ENCODE data around the gene ARV1.
A peak's percentile ranks its signal among the peaks of the same experiment; 100 is the strongest.

ARV1 gene
- long read RNA-seq, donor 1, transcript ARV1-201 (6 exons, 1,335 nt): major isoform, 18 of 18 reads
- long read RNA-seq, donor 1, partial matches to known transcripts: 0 of 18 reads
- long read RNA-seq, donor 1, other reads (novel, unspliced or antisense): 0 of 18 reads
- long read RNA-seq, donor 2, transcript ARV1-201 (6 exons, 1,335 nt): major isoform, 7 of 8 reads
- long read RNA-seq, donor 2, partial matches to known transcripts: 0 of 8 reads
- long read RNA-seq, donor 2, other reads (novel, unspliced or antisense): 0 of 8 reads
- long read RNA-seq, donor 3, transcript ARV1-201 (6 exons, 1,335 nt): major isoform, 7 of 35 reads
- long read RNA-seq, donor 3, partial matches to known transcripts: 21 of 35 reads
- long read RNA-seq, donor 3, other reads (novel, unspliced or antisense): 7 of 35 reads
- long read RNA-seq, donor 4, transcript ARV1-201 (6 exons, 1,335 nt): major isoform, 12 of 12 reads
- long read RNA-seq, donor 4, partial matches to known transcripts: 0 of 12 reads
- long read RNA-seq, donor 4, other reads (novel, unspliced or antisense): 0 of 12 reads
- long read RNA-seq, donor 5, transcript ARV1-201 (6 exons, 1,335 nt): major isoform, 9 of 29 reads
- long read RNA-seq, donor 5, partial matches to known transcripts: 0 of 29 reads
- long read RNA-seq, donor 5, other reads (novel, unspliced or antisense): 19 of 29 reads
- long read RNA-seq, donor 6, transcript ARV1-201 (6 exons, 1,335 nt): major isoform, 6 of 6 reads
- long read RNA-seq, donor 6, partial matches to known transcripts: 0 of 6 reads
- long read RNA-seq, donor 6, other reads (novel, unspliced or antisense): 0 of 6 reads
- long read RNA-seq, donor 7, transcript ARV1-201 (6 exons, 1,335 nt): major isoform, 6 of 6 reads
- long read RNA-seq, donor 7, partial matches to known transcripts: 0 of 6 reads
- long read RNA-seq, donor 7, other reads (novel, unspliced or antisense): 0 of 6 reads
- long read RNA-seq, donor 8, transcript ARV1-201 (6 exons, 1,335 nt): major isoform, 8 of 8 reads
- long read RNA-seq, donor 8, partial matches to known transcripts: 0 of 8 reads
- long read RNA-seq, donor 8, other reads (novel, unspliced or antisense): 0 of 8 reads

- DNase-seq: peak; percentile 93
These were observed at the start of gene ARV1, which contains the start of gene TTC13 for GRCh38 chr1:230978491-230979388. Gene ARV1, plus strand, starts transcription at chr1:230979094. Its CDS starts 12 bp downstream, at chr1:230979106. Gene TTC13, minus strand, starts transcription at chr1:230978861. Its CDS starts 31 bp downstream, at chr1:230978830.

- DNase-seq: no peak
These were observed 47.9 kb upstream of the ARV1 start for GRCh38 chr1:230930986-230931385.

DNA sequence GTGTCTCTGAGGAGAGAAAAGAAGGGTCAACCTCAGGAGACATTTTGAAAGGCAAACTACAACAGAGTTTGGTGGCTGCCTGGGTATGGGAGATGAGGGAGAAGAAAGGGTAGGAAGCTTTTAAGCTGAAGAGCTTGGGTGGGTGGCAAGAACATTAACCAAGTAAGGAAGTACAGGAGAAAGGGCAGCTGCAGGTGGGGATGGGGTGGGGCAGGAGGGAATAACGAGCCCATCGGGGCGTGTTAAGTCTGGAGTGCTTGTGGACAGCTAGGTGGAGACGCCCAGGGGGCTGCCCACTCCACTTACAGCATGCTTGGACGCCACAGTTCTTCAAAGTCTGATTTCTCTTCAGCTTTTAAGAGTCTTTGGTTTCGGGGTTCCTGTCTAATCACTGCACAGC lies 43.0 kb upstream of the ARV1 start:
- no peak for DNase-seq

DNA sequence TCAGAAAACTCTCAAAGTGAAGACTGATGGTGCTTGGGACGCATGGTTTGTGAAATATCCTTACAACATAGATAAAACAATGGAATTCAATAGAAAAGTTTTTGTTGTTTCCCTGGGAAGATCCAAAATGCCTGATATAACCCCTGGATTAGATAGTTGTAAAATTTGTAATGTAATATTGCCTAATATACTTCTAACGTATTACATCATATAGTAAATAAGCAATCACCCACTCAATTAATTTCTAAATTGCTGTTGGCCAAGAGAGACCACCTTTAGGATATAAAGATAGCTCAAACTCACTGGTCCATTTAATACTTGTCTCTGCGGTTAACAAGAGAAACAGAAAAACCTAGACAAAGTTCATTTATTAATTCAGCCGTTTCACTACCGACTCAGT lies 42.4 kb upstream of the ARV1 start:
- DNase-seq: no peak

DNA sequence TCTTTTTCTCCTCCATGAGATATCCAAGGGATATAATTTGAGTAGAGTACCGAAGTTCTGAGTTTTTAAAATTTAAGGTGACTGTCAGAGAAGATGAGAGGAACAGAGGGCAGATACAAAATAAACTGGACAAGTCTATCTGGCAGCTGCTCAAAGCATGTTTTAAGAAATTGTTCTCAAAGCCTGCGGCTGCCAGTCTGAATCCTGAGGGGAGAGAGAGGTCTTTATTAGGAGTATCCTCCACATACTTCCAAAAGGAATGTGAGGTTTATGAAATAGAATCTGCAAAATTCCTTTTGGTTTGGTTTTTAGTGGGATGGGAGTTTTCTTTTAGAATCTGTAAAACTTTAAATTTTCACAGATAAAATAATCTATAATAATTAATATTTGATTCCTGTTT lies 41.5 kb upstream of the ARV1 start:
- no peak for DNase-seq

- no peak for DNase-seq
These were observed 39.9 kb upstream of the ARV1 start for GRCh38 chr1:230938924-230939368.

DNA sequence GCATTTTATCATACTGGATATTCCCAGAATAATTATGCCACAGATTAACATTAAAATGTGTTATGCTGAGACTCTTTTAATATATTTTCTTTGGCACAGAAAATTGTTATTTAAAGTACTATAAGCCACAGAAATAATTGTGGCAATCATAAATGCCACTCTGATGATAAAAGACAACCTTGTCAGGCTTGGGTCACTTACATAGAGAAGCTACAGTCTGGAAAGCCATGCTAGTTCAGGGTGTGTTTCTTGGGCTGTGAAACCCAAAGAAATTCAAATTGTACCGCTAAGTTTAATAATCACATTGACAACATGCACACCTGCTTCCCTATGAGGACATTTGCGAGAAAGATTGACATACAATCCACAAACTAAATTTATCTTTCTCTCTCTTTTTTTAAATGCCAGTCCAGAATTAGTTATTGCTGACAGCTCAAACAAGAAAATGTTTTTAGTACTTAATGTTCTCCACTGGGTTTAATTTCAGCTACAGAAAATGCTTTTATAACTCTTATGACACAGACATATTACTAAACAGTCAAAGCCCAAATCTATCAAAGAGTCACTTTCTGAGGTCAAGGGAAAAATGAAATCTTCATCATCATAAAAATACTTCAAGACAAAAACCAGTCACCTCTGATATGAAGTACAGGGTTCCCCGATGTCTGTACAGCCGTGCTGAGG lies 38.9 kb upstream of the ARV1 start:
- no peak for DNase-seq

DNA sequence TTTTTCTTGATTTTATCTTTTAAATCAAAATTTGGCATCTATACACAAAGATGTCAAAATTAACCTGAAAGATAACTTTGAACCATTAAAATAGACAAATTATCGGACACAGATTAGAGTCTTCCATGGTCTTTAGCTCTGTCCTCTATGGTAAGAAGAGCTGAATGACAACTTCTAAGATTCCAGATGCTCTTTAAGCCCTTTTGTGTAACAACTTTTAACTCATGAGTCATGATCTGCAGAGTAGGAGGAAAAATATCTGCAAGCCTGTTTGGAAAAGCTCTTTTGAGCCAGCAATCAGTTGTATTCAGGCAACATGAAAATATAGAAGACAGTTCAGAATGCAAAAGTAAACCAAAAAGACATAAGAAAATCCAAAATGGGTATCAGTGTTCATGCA lies 38.0 kb upstream of the ARV1 start:
- DNase-seq: no peak

DNA sequence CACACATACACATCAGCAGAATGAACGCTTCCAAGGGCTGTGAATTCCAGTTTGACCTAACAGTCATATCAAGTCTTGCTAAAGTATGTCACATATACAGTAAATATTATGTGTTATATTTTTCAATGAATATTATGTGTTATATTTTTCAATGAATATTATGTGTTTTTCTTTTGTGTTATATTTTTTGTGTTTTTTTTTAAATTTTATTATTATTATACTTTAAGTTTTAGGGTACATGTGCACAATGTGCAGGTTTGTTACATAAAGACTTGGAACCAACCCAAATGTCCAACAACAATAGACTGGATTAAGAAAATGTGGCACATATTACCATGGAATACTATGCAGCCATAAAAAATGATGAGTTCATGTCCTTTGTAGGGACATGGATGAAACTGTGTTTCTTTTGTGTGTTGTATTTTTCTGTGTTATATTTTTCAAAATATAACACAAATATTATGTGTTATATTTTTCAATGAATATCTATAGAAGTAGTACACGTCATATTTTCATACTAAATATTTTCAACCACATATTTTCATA lies 35.8 kb upstream of the ARV1 start:
- DNase-seq: no peak

DNA sequence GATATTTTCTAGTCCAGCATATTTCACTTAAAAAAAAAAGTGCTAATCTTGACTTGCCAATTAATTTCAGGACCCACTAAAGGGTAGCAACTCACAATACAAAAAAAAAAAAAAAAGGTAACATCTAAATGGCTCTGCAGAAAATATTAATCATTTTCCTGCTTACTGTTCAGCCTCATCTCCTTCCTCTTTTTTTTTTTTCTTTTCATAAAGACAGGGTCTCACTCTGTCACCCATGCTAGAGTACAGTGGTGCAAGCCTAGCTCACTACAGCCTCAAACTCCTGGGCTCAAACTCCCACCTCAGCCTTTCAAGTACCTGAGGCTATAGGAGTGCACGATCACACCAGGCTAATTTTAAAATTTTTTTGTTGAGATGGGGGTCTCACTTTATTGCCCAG lies 30.6 kb upstream of the ARV1 start:
- DNase-seq: no peak

- no peak for DNase-seq
These were observed 30.0 kb upstream of the ARV1 start for GRCh38 chr1:230948903-230949302.

GRCh38 chr1:230950404-230950803 lies 28.5 kb upstream of the ARV1 start:
- DNase-seq: no peak

- DNase-seq: no peak
These were observed 21.3 kb upstream of the ARV1 start for GRCh38 chr1:230957580-230957989.

GRCh38 chr1:230958370-230958769 lies 20.5 kb upstream of the ARV1 start:
- DNase-seq: no peak

- DNase-seq: no peak
These were observed 14.0 kb upstream of the ARV1 start for GRCh38 chr1:230964896-230965295.

GRCh38 chr1:230965535-230965934 lies 13.4 kb upstream of the ARV1 start:
- DNase-seq: no peak

DNA sequence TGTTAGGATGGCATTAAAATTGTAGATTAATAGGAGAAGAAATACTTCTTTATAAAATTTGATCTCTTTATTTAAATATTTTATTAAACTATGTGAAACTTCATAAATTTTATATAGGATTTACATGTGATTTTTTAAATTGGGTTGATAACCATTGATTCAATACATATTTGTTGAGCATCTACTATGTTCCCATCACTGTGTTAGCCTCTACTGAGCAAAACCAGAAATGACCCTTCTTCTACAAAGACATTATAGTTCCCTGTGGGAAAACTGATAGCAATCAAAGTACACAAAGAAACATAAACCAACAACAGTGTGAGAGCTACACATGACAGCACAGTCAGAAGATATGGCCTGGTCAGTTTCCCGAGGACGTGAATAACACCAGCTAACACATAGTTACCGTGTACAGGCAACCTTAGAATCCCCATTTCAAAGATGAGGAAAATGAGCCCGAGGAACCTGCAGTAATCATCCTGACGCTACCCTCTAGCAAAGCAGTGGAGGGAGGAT lies 12.5 kb upstream of the ARV1 start:
- DNase-seq: no peak

GRCh38 chr1:230970432-230970831 lies 8.5 kb upstream of the ARV1 start:
- no peak for DNase-seq

- DNase-seq: no peak
These were observed 7.1 kb upstream of the ARV1 start for GRCh38 chr1:230971771-230972170.

DNA sequence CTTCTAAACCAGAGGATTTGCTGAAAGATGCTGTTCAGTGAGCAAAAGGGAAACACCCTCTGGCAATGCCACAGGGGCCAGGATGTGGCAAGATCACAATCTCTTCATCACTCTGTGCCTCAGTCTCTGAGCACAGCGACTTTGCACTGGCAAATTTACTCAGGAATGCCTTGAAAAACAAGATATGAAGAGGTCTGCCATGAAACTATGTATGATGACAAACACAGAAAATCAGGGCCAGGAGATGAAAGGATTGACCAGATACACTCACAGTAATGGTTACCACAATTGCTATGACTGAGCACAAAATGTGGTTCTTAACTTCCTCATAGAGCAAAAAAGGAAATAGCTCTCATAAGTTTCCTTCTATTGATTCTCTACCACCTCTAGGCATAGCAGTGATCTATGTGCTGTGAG lies 6.0 kb upstream of the ARV1 start:
- DNase-seq: no peak

DNA sequence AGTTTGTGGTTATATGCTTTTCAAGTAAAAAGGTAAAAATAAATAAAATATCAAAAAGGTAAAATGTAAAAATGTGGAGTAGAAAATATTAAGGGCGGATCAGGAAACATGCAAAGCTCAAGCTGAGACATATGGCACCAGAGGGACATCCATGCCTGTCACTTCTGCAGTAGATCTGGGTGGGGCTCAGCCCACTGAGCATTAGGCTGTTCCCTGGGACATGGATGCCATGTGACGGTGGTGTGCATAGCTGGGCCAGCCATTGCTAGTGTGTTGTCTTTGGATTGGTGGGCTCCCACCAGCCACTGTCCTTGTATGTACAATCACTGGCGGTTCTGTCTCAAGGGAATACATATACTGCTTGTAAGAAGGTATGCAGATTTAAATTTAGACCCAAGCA lies 3.3 kb upstream of the ARV1 start:
- no peak for DNase-seq
